ENCODE results near the gene GRM7. TPM values are rescaled to one million over a fixed set of nuclear protein-coding genes. Genes with fewer than 3 reads are reported as not detected.

GRM7 gene
- polyA plus RNA-seq, 1 experiment: not detected

- DNase-seq (ENCODE audit: low read depth, low spot score): no peak
- no peak for TF ChIP-seq CTCF (IDR thresholded peaks at IDR 0.05; ENCODE audit: low read depth, low read length)
- ChIA-PET CTCF (no interaction called here), POLR2A (no interaction called here)
- Histone ChIP-seq H3K4me3 (ENCODE audit: low read depth, low read length) (no peak overlapping the region), H3K9me3 (ENCODE audit: control insufficient read depth, insufficient read depth, low read length) (peaks cover 7% of the 10 kb centered on the region), H3K27ac (ENCODE audit: low read depth, low read length) (no peak overlapping the region), H3K27me3 (ENCODE audit: control insufficient read depth, insufficient read depth, low read length) (no peaks in the 10 kb centered on the region)
These were observed 876.3 kb downstream of the GRM7 start for GRCh38 chr3:7737263-7737662.

GRCh38 chr3:7739754-7740153, 878.8 kb downstream of the GRM7 start:
- Histone ChIP-seq H3K27me3 (ENCODE audit: control insufficient read depth, insufficient read depth, low read length) (no peaks in the 10 kb centered on the region), H3K9me3 (ENCODE audit: control insufficient read depth, insufficient read depth, low read length) (peaks cover 5% of the 10 kb centered on the region; the same call in 1 of the 2 replicates), H3K27ac (ENCODE audit: low read depth, low read length) (no peak overlapping the region), H3K4me3 (ENCODE audit: low read depth, low read length) (no peak overlapping the region)
- TF ChIP-seq CTCF (IDR thresholded peaks at IDR 0.05; ENCODE audit: low read depth, low read length): no peak
- no peak for DNase-seq (ENCODE audit: low read depth, low spot score)
- ChIA-PET CTCF (no interaction called here), POLR2A (no interaction called here)

GRCh38 chr3:7740458-7740857, 879.5 kb downstream of the GRM7 start:
- H3K27ac ChIP-seq (ENCODE audit: low read depth, low read length): no peak overlapping the region
- H3K27me3 ChIP-seq (ENCODE audit: control insufficient read depth, insufficient read depth, low read length): no peaks in the 10 kb centered on the region
- DNase-seq (ENCODE audit: low read depth, low spot score): no peak
- H3K4me3 ChIP-seq (ENCODE audit: low read depth, low read length): no peak overlapping the region
- ChIA-PET POLR2A (no interaction called here), CTCF (no interaction called here)
- no peak for TF ChIP-seq CTCF (IDR thresholded peaks at IDR 0.05; ENCODE audit: low read depth, low read length)
- peaks cover 5% of the 10 kb centered on the region; the same call in 1 of the 2 replicates for H3K9me3 ChIP-seq (ENCODE audit: control insufficient read depth, insufficient read depth, low read length)

- TF ChIP-seq CTCF (IDR thresholded peaks at IDR 0.05; ENCODE audit: low read depth, low read length): no peak
- Histone ChIP-seq H3K4me3 (ENCODE audit: low read depth, low read length) (no peak overlapping the region), H3K27me3 (ENCODE audit: control insufficient read depth, insufficient read depth, low read length) (no peaks in the 10 kb centered on the region), H3K9me3 (ENCODE audit: control insufficient read depth, insufficient read depth, low read length) (peaks cover 5% of the 10 kb centered on the region; the same call in 1 of the 2 replicates), H3K27ac (ENCODE audit: low read depth, low read length) (no peak overlapping the region)
- CTCF ChIA-PET: no interaction called here
- POLR2A ChIA-PET: no interaction called here
- no peak for DNase-seq (ENCODE audit: low read depth, low spot score)
These were observed 883.9 kb downstream of the GRM7 start for GRCh38 chr3:7744850-7745249.

GRCh38 chr3:7745711-7746110, 884.8 kb downstream of the GRM7 start:
- no peak for TF ChIP-seq CTCF (IDR thresholded peaks at IDR 0.05; ENCODE audit: low read depth, low read length)
- Histone ChIP-seq H3K4me3 (ENCODE audit: low read depth, low read length) (no peak overlapping the region), H3K27me3 (ENCODE audit: control insufficient read depth, insufficient read depth, low read length) (no peaks in the 10 kb centered on the region), H3K9me3 (ENCODE audit: control insufficient read depth, insufficient read depth, low read length) (no peaks in the 10 kb centered on the region; the same call in 1 of the 2 replicates), H3K27ac (ENCODE audit: low read depth, low read length) (no peak overlapping the region)
- POLR2A ChIA-PET: no interaction called here
- no peak for DNase-seq (ENCODE audit: low read depth, low spot score)
- CTCF ChIA-PET: no interaction called here

Data from AG04450 (cell line).